Muscle layer of colon (tissue), 2 donors: ENCODE measurements around the gene NEO1.

Source experiments
- H3K27ac ChIP-seq: one replicate; pipeline ENCODE4 v1.7.0; 2013; ENCODE audit warnings: low read depth, mild to moderate bottlenecking, low read length, moderate library complexity
- H3K27me3 ChIP-seq, 2 donors: one replicate each; pipeline ENCODE4 v1.7.0; 2013; ENCODE audit warnings: low read length in 2 of 2, mild to moderate bottlenecking in 2 of 2; ENCODE audit not compliant: insufficient read depth in 2 of 2, control insufficient read depth in 1 of 2
- H3K36me3 ChIP-seq: one replicate; pipeline ENCODE4 v1.7.0; 2013; ENCODE audit warnings: mild to moderate bottlenecking, low read length; ENCODE audit not compliant: insufficient read depth
- H3K4me1 ChIP-seq: one replicate; pipeline ENCODE4 v1.7.0; 2013; ENCODE audit warnings: mild to moderate bottlenecking, low read length; ENCODE audit not compliant: insufficient read depth
- H3K4me3 ChIP-seq, 2 donors: one replicate each; pipeline ENCODE4 v1.7.0; 2013; ENCODE audit warnings: low read length in 2 of 2, low read depth in 1 of 2, mild to moderate bottlenecking in 1 of 2, moderate library complexity in 1 of 2
- H3K9ac ChIP-seq: one replicate; pipeline ENCODE4 v1.7.0; 2013; ENCODE audit warnings: low read length
- H3K9me3 ChIP-seq: one replicate; pipeline ENCODE4 v1.7.0; 2013; ENCODE audit warnings: mild to moderate bottlenecking, low read length
- donor health status: abdominal sarcoma.
- donor health status: Adenocarcinoma of cecum.

Gene NEO1

DNA sequence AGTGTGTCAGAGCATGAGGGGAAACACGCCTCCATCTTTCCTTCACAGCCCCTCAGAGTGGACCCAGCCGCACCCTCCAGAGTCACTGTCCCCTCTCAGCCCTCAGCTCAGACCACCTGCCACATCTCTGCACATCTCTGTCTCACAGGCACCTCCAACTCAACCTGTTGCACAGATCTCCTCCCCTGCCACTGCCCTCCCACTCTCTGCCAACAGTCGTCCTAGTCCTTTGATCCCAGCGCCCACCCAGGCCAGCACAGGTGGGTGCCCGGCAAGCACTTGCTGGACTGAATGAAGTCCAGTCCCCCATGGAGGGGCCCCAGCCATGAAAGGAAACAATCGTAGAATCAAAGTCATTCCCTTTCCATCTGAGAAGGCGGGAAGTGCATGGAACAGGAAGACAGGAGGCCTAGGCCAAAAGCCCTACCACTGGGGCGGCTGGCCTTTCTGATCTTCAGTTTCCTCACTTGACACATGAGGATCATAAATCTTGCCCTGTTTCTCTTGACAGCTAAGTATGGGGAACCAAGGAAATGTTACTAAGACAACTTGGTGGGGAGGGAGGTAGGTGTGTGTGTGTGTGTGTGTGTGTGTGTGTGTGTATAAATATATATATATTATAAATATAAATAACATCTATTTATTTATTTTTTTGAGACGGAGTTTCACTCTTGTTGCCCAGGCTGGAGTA, 288.4 kb downstream of the NEO1 start:
- H3K27me3 ChIP-seq = no peaks in the 10 kb centered on the region
- no peaks in the 10 kb centered on the region for H3K4me1 ChIP-seq
- H3K27ac ChIP-seq = no peak overlapping the region
- H3K4me3 ChIP-seq = no peak overlapping the region
- no peaks in the 10 kb centered on the region for H3K36me3 ChIP-seq
- no peak overlapping the region for H3K9ac ChIP-seq
- no peaks in the 10 kb centered on the region for H3K9me3 ChIP-seq

- no peaks in the 10 kb centered on the region for H3K4me1 ChIP-seq
- H3K27me3 ChIP-seq = no peaks in the 10 kb centered on the region
- H3K36me3 ChIP-seq = no peaks in the 10 kb centered on the region
- H3K9ac ChIP-seq = no peak overlapping the region
- no peaks in the 10 kb centered on the region for H3K9me3 ChIP-seq
- H3K4me3 ChIP-seq = no peak overlapping the region
- H3K27ac ChIP-seq = no peak overlapping the region
Measured at GRCh38 chr15:73341886-73342600, 289.8 kb downstream of the NEO1 start.

DNA sequence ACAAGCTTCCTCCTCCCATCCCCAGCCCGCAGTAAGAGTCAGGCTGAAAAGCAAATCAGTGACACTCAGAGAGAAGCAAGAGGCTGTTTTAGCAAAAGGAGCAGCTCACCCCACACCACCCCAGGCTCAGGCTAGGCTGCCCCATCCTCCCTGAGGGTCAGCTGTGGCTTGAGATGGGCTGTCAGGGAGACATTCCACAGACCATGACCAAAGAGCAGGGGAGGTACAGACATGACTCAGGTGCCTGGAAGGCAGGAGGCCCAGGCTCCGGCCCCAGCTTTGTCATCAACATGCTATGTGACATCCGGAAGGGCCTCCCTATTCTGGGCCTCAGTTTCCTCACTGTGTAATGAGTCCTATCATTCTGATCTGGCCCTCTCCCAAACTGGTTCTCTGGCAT, 291.8 kb downstream of the NEO1 start:
- Histone ChIP-seq H3K36me3 (no peaks in the 10 kb centered on the region), H3K9ac (no peak overlapping the region), H3K4me3 (no peak overlapping the region), H3K27ac (no peak overlapping the region), H3K4me1 (no peaks in the 10 kb centered on the region), H3K9me3 (no peaks in the 10 kb centered on the region), H3K27me3 (no peaks in the 10 kb centered on the region)

GRCh38 chr15:73345658-73346057, 293.4 kb downstream of the NEO1 start:
- no peak overlapping the region for H3K9ac ChIP-seq
- H3K9me3 ChIP-seq = no peaks in the 10 kb centered on the region
- no peak overlapping the region for H3K4me3 ChIP-seq
- H3K36me3 ChIP-seq = no peaks in the 10 kb centered on the region
- no peak overlapping the region for H3K27ac ChIP-seq
- H3K27me3 ChIP-seq = no peaks in the 10 kb centered on the region
- H3K4me1 ChIP-seq = no peaks in the 10 kb centered on the region

DNA sequence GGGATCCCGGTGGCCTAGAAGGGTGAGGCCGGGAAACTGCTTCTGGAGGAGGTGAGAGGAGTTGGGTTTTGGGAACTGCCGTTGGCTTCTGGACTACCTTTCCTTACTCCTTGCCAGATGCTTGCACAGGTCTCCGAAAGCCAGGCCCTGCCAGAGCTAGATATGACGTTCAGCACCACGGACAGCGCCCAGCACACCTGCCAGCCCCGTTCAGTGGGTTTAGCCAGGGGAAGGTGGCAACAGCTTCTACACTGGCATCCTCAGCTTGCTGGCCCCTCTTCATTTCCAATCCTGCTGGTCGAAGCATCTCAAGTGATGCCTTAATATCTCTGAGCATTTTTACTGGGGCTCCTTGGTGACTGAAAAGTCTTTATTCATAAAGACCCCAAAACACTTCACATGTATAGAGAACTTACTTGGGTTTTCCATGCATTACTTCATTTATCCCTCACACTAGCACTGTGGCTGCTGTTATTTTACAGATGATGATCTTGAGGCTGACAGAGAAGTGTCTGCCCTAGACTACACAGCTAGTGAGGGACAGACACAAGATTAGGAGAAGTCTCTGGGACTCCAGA, 294.6 kb downstream of the NEO1 start:
- Histone ChIP-seq H3K9ac (no peak overlapping the region), H3K9me3 (no peaks in the 10 kb centered on the region), H3K36me3 (no peaks in the 10 kb centered on the region), H3K4me3 (no peak overlapping the region), H3K27me3 (no peaks in the 10 kb centered on the region), H3K27ac (no peak overlapping the region), H3K4me1 (no peaks in the 10 kb centered on the region)

- Histone ChIP-seq H3K36me3 (no peaks in the 10 kb centered on the region), H3K4me1 (no peaks in the 10 kb centered on the region), H3K4me3 (no peak overlapping the region), H3K27ac (no peak overlapping the region), H3K9me3 (no peaks in the 10 kb centered on the region), H3K9ac (no peak overlapping the region), H3K27me3 (no peaks in the 10 kb centered on the region)
Measured at GRCh38 chr15:73349191-73349590, 296.9 kb downstream of the NEO1 start.

DNA sequence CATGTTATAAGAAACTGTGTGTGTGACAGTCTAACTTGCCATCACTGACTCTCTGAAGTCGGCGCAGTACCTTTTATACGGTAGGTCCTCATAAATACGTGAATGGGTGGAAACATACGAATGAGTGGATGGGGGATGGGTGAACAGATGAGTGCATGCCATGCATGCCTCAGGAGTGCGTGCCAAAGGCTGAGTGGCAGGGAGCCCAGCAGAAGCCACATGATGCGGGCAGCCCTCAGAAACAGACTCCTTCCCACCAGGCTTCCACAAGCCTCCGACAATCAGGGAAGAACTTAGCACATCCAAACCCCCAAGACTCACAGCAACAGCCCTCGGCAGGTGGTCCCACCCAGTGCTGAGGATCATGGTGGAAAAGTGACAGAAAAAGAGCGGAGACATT, 299.8 kb downstream of the NEO1 start:
- Histone ChIP-seq H3K27me3 (no peaks in the 10 kb centered on the region), H3K9me3 (no peaks in the 10 kb centered on the region), H3K27ac (no peak overlapping the region), H3K36me3 (no peaks in the 10 kb centered on the region), H3K4me3 (no peak overlapping the region), H3K9ac (no peak overlapping the region), H3K4me1 (no peaks in the 10 kb centered on the region)

DNA sequence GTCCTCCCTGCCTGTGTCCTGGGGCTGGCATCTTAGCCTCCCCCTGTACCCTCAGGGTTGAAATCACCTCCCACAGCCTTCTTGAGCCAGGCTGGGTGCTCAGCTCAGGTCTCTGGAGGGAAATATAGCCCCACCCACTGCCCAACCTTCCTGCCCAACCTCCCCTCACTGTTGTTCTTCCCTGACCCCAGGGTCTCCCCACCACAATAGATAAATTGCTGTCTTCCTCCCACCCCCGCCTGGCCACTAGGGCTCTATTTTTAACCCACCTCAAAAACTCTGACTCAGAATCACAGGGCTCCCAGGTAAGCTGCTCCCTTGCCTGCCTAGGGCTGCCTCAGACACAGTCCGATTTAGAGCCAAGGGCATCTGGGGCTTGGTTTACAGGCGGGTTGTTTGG, 301.5 kb downstream of the NEO1 start:
- no peaks in the 10 kb centered on the region for H3K4me1 ChIP-seq
- no peak overlapping the region for H3K27ac ChIP-seq
- H3K27me3 ChIP-seq = no peaks in the 10 kb centered on the region
- H3K9ac ChIP-seq = no peak overlapping the region
- no peaks in the 10 kb centered on the region for H3K9me3 ChIP-seq
- no peak overlapping the region for H3K4me3 ChIP-seq
- H3K36me3 ChIP-seq = no peaks in the 10 kb centered on the region

- no peaks in the 10 kb centered on the region for H3K27me3 ChIP-seq
- H3K4me3 ChIP-seq = no peak overlapping the region
- no peaks in the 10 kb centered on the region for H3K9me3 ChIP-seq
- H3K9ac ChIP-seq = no peak overlapping the region
- H3K36me3 ChIP-seq = no peaks in the 10 kb centered on the region
- H3K4me1 ChIP-seq = no peaks in the 10 kb centered on the region
- H3K27ac ChIP-seq = no peak overlapping the region
Measured at GRCh38 chr15:73354241-73354640, 302.0 kb downstream of the NEO1 start.
